HG03159 (cell line): ENCODE data around the gene WDR20.
"Not testable (repeated sequence)": the region's sequence is repeated elsewhere in the genome, so short reads cannot be mapped to it uniquely, and the experiment has no call there.

ENCODE experiments used
- ATAC-seq: cut with Tn5 transposase; IDR thresholded peaks from one replicate; pipeline ENCODE4 v1.9.1; 2021; ENCODE audit warnings: mild to moderate bottlenecking, moderate library complexity; ENCODE audit not compliant: unreplicated experiment

The WDR20 gene

GRCh38 chr14:102170061-102170460 is 30.4 kb downstream of the WDR20 start:
- ATAC-seq: no peak

GRCh38 chr14:102171173-102172020 is 31.7 kb downstream of the WDR20 start:
- no peak for ATAC-seq

GRCh38 chr14:102172021-102172272 is 32.2 kb downstream of the WDR20 start:
- ATAC-seq: not testable (repeated sequence)

GRCh38 chr14:102172721-102173120 is 33.0 kb downstream of the WDR20 start:
- not testable (repeated sequence) for ATAC-seq

- ATAC-seq: no peak
These were observed 37.5 kb downstream of the WDR20 start for GRCh38 chr14:102177161-102177560.

- ATAC-seq: no peak
These were observed 39.1 kb downstream of the WDR20 start for GRCh38 chr14:102178806-102179205.

- ATAC-seq: no peak
These were observed 40.7 kb downstream of the WDR20 start for GRCh38 chr14:102180248-102180998.

GRCh38 chr14:102181187-102181586 is 41.5 kb downstream of the WDR20 start:
- no peak for ATAC-seq

GRCh38 chr14:102182190-102182589 is 42.5 kb downstream of the WDR20 start:
- no peak for ATAC-seq

GRCh38 chr14:102182936-102183619 is 43.4 kb downstream of the WDR20 start:
- no peak for ATAC-seq

- ATAC-seq: no peak
These were observed 44.2 kb downstream of the WDR20 start for GRCh38 chr14:102183886-102184285.

- ATAC-seq: no peak
These were observed 44.8 kb downstream of the WDR20 start for GRCh38 chr14:102184316-102185035.

GRCh38 chr14:102185360-102185759 is 45.7 kb downstream of the WDR20 start:
- no peak for ATAC-seq

- ATAC-seq: no peak
These were observed 47.3 kb downstream of the WDR20 start for GRCh38 chr14:102187044-102187443.

- ATAC-seq: no peak
These were observed 47.9 kb downstream of the WDR20 start for GRCh38 chr14:102187568-102188001.

- no peak for ATAC-seq
These were observed 48.5 kb downstream of the WDR20 start for GRCh38 chr14:102188187-102188586.

GRCh38 chr14:102189874-102190273 is 50.2 kb downstream of the WDR20 start:
- no peak for ATAC-seq

GRCh38 chr14:102192840-102193502 is 53.3 kb downstream of the WDR20 start:
- no peak for ATAC-seq

GRCh38 chr14:102194856-102195255 is 55.2 kb downstream of the WDR20 start:
- no peak for ATAC-seq

- no peak for ATAC-seq
These were observed 55.7 kb downstream of the WDR20 start for GRCh38 chr14:102195446-102195845.
